ENCODE results near the gene SLC5A2.

SLC5A2 gene

DNA sequence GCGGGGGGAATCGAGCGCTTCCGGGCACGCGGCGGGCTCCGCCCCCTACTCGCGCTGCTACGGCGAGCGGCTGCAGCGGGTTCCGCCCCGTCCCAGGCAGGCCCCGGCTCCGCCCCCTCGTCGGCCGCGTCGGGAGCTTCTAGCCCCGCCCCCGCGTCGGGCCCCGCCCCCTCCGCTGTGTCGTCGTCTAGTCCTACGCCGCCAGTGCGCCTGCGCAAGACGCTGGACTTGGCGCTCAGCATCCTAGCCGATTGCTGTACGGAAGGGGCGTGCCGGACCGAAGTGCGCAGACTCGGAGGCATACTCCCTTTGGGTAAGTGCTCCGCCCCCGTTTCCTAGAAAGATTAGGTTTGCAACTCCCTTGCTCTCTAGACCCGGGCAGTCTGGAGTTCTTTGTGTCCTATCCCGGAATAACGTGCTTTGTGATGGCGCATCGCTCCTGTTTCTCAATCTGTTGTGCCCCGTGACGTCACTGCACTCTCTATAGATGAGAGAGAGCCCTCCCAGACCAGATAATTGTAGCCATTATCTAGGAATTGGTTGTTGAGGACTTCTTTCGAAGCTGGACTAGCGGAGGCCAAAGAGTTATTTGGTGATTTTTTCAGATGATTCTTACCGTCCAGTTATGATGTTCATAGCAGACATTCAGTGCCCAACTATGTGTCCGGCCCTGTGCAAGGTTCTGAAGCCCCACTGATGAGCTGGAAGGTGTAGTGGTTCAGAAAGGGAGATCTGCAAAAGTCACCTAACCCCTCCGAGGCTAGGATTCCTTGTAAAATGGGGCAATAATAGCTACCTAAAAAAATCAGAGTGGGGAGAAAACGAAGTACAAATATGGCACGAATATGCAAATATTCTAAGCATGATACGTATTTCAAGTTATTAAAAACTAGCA lies 23.0 kb upstream of the SLC5A2 start:
- peak; percentile 100 for DNase-seq (ENCODE audit: low spot score)

GRCh38 chr16:31460582-31461002 lies 22.3 kb upstream of the SLC5A2 start:
- no peak for DNase-seq (ENCODE audit: low spot score)

GRCh38 chr16:31461201-31461920 lies 21.6 kb upstream of the SLC5A2 start:
- DNase-seq (ENCODE audit: low spot score) = no peak

DNA sequence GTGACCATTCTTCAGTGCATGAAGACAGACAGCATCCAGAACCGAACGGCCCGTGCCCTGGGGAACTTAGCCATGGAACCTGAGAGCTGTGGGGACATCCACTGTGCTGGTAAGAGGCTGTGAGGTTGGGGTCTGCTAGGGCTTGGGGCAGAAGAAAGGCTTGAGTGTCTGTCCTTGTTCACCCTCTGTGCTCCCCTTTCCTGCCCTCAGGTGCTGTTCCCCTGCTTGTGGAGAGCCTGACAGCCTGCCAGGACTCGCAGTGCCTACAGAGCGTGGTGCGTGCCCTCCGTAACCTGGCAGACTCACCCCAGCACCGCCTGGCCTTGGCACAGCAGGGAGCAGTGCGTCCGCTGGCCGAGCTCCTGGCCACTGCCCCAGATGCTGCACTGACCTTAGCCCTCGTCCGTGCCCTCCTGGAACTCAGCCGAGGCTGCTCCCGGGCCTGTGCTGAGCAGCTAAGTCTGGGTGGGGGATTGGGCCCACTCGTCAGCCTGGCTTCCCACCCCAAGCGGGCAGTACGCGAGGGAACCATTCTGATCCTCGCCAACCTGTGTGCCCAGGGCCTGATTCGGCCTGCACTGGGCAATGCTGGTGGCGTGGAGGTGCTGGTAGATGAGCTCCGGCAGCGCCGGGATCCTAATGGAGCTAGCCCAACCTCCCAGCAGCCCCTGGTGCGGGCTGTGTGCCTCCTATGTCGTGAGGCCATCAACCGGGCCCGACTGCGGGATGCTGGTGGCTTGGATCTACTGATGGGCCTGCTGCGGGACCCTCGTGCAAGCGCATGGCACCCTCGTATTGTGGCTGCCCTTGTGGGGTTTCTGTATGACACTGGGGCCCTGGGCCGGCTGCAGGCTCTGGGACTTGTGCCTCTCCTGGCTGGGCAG lies 20.8 kb upstream of the SLC5A2 start:
- DNase-seq (ENCODE audit: low spot score) = no peak

DNA sequence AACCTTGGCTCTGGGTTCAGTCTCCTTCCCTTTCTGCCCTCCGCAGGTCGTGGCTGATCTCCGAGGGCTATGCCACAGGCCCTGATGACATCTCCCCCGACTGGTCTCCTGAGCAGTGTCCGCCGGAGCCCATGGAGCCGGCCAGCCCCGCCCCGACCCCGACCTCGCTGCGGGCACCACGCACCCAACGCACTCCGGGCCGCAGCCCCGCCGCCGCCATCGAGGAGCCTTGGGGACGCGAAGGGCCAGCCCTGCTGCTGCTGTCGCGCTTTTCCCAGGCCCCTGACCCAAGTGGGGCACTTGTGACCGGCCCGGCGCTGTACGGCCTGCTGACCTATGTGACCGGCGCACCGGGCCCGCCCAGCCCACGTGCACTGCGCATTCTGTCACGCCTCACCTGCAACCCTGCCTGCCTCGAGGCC lies 18.6 kb upstream of the SLC5A2 start:
- no peak for DNase-seq (ENCODE audit: low spot score)

DNA sequence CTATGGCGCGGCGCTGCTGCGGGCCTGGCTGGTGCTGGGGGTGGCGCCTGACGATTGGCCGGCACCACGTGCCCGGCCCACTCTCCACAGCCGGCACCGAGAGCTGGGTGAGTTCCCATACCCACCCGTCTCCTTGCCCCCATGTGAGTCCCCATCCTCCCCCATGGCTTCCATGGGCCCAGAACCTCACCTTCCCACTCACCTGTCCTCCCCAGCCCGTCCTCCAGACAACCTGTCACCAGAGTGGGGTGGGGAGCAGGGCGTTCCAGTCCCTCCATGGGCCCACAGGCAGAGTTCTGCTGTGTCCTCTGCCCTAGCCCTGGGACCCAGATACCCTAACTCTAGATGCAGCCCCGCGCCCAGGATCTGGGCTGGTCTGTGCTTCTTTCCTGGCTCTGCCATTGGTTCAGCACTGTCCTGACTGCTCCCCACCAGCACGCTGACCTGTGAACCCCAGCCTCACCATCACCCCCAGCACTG lies 18.1 kb upstream of the SLC5A2 start:
- no peak for DNase-seq (ENCODE audit: low spot score)

- no peak for DNase-seq (ENCODE audit: low spot score)
These were observed 17.0 kb upstream of the SLC5A2 start for GRCh38 chr16:31465788-31466370.

DNA sequence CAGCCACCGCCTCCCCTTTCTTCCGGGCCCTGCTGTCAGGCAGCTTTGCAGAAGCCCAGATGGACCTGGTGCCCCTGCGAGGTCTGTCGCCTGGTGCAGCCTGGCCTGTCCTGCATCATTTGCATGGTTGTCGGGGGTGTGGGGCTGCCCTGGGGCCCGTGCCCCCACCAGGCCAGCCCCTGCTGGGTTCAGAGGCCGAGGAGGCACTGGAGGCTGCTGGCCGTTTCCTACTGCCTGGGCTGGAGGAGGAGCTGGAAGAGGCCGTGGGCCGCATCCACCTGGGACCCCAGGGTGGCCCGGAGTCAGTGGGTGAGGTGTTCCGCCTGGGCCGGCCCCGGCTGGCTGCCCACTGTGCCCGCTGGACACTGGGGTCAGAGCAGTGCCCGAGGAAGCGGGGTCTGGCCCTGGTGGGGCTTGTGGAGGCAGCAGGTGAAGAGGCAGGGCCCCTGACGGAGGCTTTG lies 16.5 kb upstream of the SLC5A2 start:
- no peak for DNase-seq (ENCODE audit: low spot score)

DNA sequence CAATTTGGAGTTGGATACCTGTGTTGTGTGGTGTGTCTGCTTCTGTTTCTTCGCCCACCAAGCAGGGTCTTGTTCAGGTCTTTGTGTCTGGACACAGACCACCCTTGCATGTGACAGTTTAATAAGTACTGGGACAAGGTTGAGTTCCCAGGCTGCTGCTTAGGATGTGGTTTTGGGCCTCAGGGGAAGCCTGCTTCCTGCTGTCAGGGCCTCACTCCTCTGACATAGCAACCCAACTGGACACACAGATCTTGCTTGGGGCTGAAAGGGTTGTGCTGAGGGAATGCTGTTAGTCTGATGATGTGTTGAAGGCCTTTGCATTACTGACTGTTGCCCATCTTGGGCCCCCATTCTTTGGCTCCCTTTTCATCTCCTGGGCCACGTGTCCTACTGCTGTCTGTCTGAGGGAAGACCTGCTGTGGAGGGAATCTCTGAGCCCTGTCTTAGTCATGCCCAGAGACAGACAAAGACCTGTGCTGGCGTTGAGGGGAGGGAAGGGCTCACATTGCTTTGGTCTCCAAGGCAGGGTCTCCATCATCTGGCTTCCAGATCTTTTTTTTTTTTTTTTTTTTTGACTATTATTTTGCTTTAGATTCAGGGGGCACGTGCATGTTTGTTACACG lies 15.7 kb upstream of the SLC5A2 start:
- DNase-seq (ENCODE audit: low spot score) = no peak

GRCh38 chr16:31467858-31468257 lies 15.1 kb upstream of the SLC5A2 start:
- DNase-seq (ENCODE audit: low spot score) = no peak

- no peak for DNase-seq (ENCODE audit: low spot score)
These were observed 12.3 kb upstream of the SLC5A2 start for GRCh38 chr16:31470615-31471014.

GRCh38 chr16:31471241-31471874 lies 11.6 kb upstream of the SLC5A2 start:
- DNase-seq (ENCODE audit: low spot score) = no peak

GRCh38 chr16:31471875-31472708 lies 10.8 kb upstream of the SLC5A2 start, which contains the start of gene TGFB1I1:
TSS of gene TGFB1I1 (plus strand) at chr16:31472152. CDS start at chr16:31472189, 37 bp downstream.
- DNase-seq (ENCODE audit: low spot score) = no peak

- peak; percentile 95 for DNase-seq (ENCODE audit: low spot score)
These were observed 10.2 kb upstream of the SLC5A2 start for GRCh38 chr16:31472709-31473203.

- DNase-seq (ENCODE audit: low spot score) = no peak
These were observed 9.5 kb upstream of the SLC5A2 start for GRCh38 chr16:31473264-31473984.

DNA sequence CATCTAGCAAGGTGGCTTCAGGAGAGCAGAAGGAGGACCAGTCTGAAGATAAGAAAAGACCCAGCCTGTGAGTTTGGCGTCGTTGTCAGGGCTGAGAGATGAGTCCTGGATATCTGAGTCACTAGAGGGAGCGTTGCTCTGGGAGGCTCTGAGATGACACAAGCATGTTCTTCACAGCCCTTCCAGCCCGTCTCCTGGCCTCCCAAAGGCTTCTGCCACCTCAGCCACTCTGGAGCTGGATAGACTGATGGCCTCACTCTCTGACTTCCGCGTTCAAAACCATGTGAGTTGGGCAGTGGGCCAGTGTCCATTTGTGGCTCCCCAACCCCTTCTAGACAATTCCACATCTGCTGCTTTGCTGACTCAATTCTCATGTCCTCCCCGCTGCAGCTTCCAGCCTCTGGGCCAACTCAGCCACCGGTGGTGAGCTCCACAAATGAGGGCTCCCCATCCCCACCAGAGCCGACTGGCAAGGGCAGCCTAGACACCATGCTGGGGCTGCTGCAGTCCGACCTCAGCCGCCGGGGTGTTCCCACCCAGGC lies 8.7 kb upstream of the SLC5A2 start:
- DNase-seq (ENCODE audit: low spot score) = no peak

- DNase-seq (ENCODE audit: low spot score) = no peak
These were observed 7.9 kb upstream of the SLC5A2 start for GRCh38 chr16:31474773-31475738.
